CD4-positive, alpha-beta T cell treated with Interleukin-15 for 1 hour (primary cell): Measurements from ENCODE around the gene MTG2.

ENCODE experiments used
- DNase-seq: peaks from one replicate; pipeline ENCODE4 v3.0.0-alpha.2; 2020

MTG2 gene

GRCh38 chr20:62186887-62187866 lies 4.3 kb downstream of the MTG2 start:
- DNase-seq = no peak

GRCh38 chr20:62190639-62191411 lies 8.0 kb downstream of the MTG2 start:
- no peak for DNase-seq

- no peak for DNase-seq
Observed at GRCh38 chr20:62191781-62192559, 9.1 kb downstream of the MTG2 start.

- no peak for DNase-seq
Observed at GRCh38 chr20:62192635-62193034, 9.8 kb downstream of the MTG2 start.

- no peak for DNase-seq
Observed at GRCh38 chr20:62193079-62194025, 10.5 kb downstream of the MTG2 start.

GRCh38 chr20:62195075-62195405 lies 12.2 kb downstream of the MTG2 start:
- no peak for DNase-seq

- DNase-seq = no peak
Observed at GRCh38 chr20:62195736-62196135, 12.9 kb downstream of the MTG2 start.

GRCh38 chr20:62196286-62196685 lies 13.5 kb downstream of the MTG2 start:
- no peak for DNase-seq

GRCh38 chr20:62197311-62197710 lies 14.5 kb downstream of the MTG2 start:
- DNase-seq = no peak

- no peak for DNase-seq
Observed at GRCh38 chr20:62197801-62198200, 15.0 kb downstream of the MTG2 start.

- DNase-seq = no peak
Observed at GRCh38 chr20:62198496-62198895, 15.7 kb downstream of the MTG2 start.

GRCh38 chr20:62198931-62199330 lies 16.1 kb downstream of the MTG2 start:
- DNase-seq = no peak

GRCh38 chr20:62200491-62201172 lies 17.8 kb downstream of the MTG2 start:
- DNase-seq = no peak

GRCh38 chr20:62201173-62202082 lies 18.6 kb downstream of the MTG2 start:
- DNase-seq = no peak

GRCh38 chr20:62202083-62202395 lies 19.2 kb downstream of the MTG2 start:
- DNase-seq = no peak

- DNase-seq = no peak
Observed at GRCh38 chr20:62202676-62203377, 20.0 kb downstream of the MTG2 start.

GRCh38 chr20:62203378-62204030 lies 20.7 kb downstream of the MTG2 start:
- DNase-seq = no peak

GRCh38 chr20:62205618-62206387 lies 23.0 kb downstream of the MTG2 start:
- no peak for DNase-seq

GRCh38 chr20:62206388-62206775 lies 23.6 kb downstream of the MTG2 start:
- no peak for DNase-seq
